ENCODE measurements around the gene PDCD2L. TPM values are rescaled to one million over a fixed set of nuclear protein-coding genes. Genes with fewer than 3 reads are reported as not detected.
"Not testable (repeated sequence)": the region's sequence is repeated elsewhere in the genome, so short reads cannot be mapped to it uniquely, and the experiment has no call there.

PDCD2L gene
- 8.9 TPM for total RNA-seq
- long read RNA-seq, transcript PDCD2L-201 (7 exons, 1,171 nt) = major isoform, 9 of 10 reads
- long read RNA-seq, partial matches to known transcripts = 1 of 10 reads
- long read RNA-seq, other reads (novel, unspliced or antisense) = 0 of 10 reads

GRCh38 chr19:34404109-34404909 is at the start of gene PDCD2L:
TSS of gene PDCD2L (plus strand) at chr19:34404399. CDS start at chr19:34404431, 32 bp downstream.
- DNase-seq (peak; percentile 97), ATAC-seq (peak; percentile 95)
- intact Hi-C loops (cut with micrococcal nuclease) = no loop called here

GRCh38 chr19:34355201-34355600 is 49.0 kb upstream of the PDCD2L start:
- intact Hi-C loops (cut with micrococcal nuclease) = no loop called here
- DNase-seq (no peak), ATAC-seq (no peak)

GRCh38 chr19:34356875-34357274 is 47.3 kb upstream of the PDCD2L start:
- intact Hi-C loops (cut with micrococcal nuclease) = no loop called here
- DNase-seq = no peak
- no peak for ATAC-seq

- no peak for DNase-seq
- intact Hi-C loops (cut with micrococcal nuclease) = no loop called here
- ATAC-seq = no peak
These were observed 46.8 kb upstream of the PDCD2L start for GRCh38 chr19:34357431-34357830.

- peak; percentile 96 for ATAC-seq
- intact Hi-C loops (cut with micrococcal nuclease) = no loop called here
- peak; percentile 98 for DNase-seq
These were observed 44.9 kb upstream of the PDCD2L start for GRCh38 chr19:34359140-34359953.

GRCh38 chr19:34359954-34360315 is 44.3 kb upstream of the PDCD2L start:
- DNase-seq = no peak
- no peak for ATAC-seq
- intact Hi-C loops (cut with micrococcal nuclease) = no loop called here

GRCh38 chr19:34360354-34360909 is 43.8 kb upstream of the PDCD2L start:
- no peak for DNase-seq
- intact Hi-C loops (cut with micrococcal nuclease) = no loop called here
- no peak for ATAC-seq

- DNase-seq (no peak), ATAC-seq (no peak)
- intact Hi-C loops (cut with micrococcal nuclease) = no loop called here
These were observed 41.5 kb upstream of the PDCD2L start for GRCh38 chr19:34362679-34363069.

- intact Hi-C loops (cut with micrococcal nuclease) = no loop called here
- DNase-seq (no peak), ATAC-seq (no peak)
These were observed 41.1 kb upstream of the PDCD2L start for GRCh38 chr19:34363094-34363493.

- intact Hi-C loops (cut with micrococcal nuclease) = no loop called here
- DNase-seq = no peak
- ATAC-seq = no peak
These were observed 40.3 kb upstream of the PDCD2L start for GRCh38 chr19:34363930-34364329.

- intact Hi-C loops (cut with micrococcal nuclease) = no loop called here
- ATAC-seq (no peak), DNase-seq (no peak)
These were observed 39.8 kb upstream of the PDCD2L start for GRCh38 chr19:34364462-34364829.

- peak; percentile 84 for DNase-seq
- ATAC-seq = peak; percentile 90
- intact Hi-C loops (cut with micrococcal nuclease) = no loop called here
These were observed 39.3 kb upstream of the PDCD2L start, which contains the start of gene GPI for GRCh38 chr19:34364830-34365462. TSS of gene GPI (plus strand) at chr19:34365196. CDS start at chr19:34365267, 71 bp downstream.

GRCh38 chr19:34365463-34366401 is 38.5 kb upstream of the PDCD2L start:
- ATAC-seq = peak; percentile 53
- peak; percentile 64 for DNase-seq
- intact Hi-C loops (cut with micrococcal nuclease) = no loop called here

- intact Hi-C loops (cut with micrococcal nuclease) = no loop called here
- ATAC-seq (no peak), DNase-seq (no peak)
These were observed 37.2 kb upstream of the PDCD2L start for GRCh38 chr19:34366738-34367623.

GRCh38 chr19:34367624-34367957 is 36.6 kb upstream of the PDCD2L start:
- intact Hi-C loops (cut with micrococcal nuclease) = no loop called here
- ATAC-seq (no peak), DNase-seq (no peak)

- ATAC-seq = no peak
- intact Hi-C loops (cut with micrococcal nuclease) = no loop called here
- no peak for DNase-seq
These were observed 35.9 kb upstream of the PDCD2L start for GRCh38 chr19:34368338-34368737.

- intact Hi-C loops (cut with micrococcal nuclease); ATAC-seq; DNase-seq: not testable (repeated sequence)
These were observed 35.0 kb upstream of the PDCD2L start for GRCh38 chr19:34369166-34369565.

GRCh38 chr19:34370117-34370516 is 34.1 kb upstream of the PDCD2L start:
- DNase-seq = no peak
- intact Hi-C loops (cut with micrococcal nuclease) = no loop called here

More at GRCh38 chr19:34370117-34370516, 34.1 kb upstream of the PDCD2L start:
- peak; percentile 3 for ATAC-seq
